ENCODE measurements around the gene CLIC6. TPM values are rescaled to one million over a fixed set of nuclear protein-coding genes. Genes with fewer than 3 reads are reported as not detected.

Gene CLIC6
- polyA plus RNA-seq, 3 donors = not detected

- no peaks in the 10 kb centered on the region for H3K36me3 ChIP-seq (replicated peaks in 1 of 2; ENCODE audit: control insufficient read depth in 1 of 2, insufficient read depth in 2 of 2, low read length in 2 of 2)
- no peak overlapping the region for H2AFZ ChIP-seq (ENCODE audit: insufficient read depth, low read depth, low read length, poor library complexity, severe bottlenecking)
- H4K20me1 ChIP-seq (ENCODE audit: insufficient read depth, low read length) = no peaks in the 10 kb centered on the region
- no peaks in the 10 kb centered on the region for H3K4me1 Mint-ChIP-seq
- 100% methylated on average over 2 of the region's 2 CpGs for WGBS (ENCODE audit: insufficient coverage)
- peaks cover under 1 to 9% (median 8%) of the 10 kb centered on the region in 3 donors for H3K27me3 Mint-ChIP-seq (ENCODE audit: low read depth in 3 of 3)
- H3K4me3 ChIP-seq (replicated peaks in 1 of 3; ENCODE audit: low read depth in 2 of 3, low read length in 3 of 3) = no peak overlapping the region
- H3K4me1 ChIP-seq (ENCODE audit: control insufficient read depth in 1 of 2, insufficient read depth in 2 of 2, low read length in 2 of 2) = no peaks in the 10 kb centered on the region
- H3K27me3 ChIP-seq (ENCODE audit: control insufficient read depth in 2 of 2, insufficient read depth in 2 of 2, low read length in 2 of 2) = peaks cover 0 to 6% of the 10 kb centered on the region in 2 donors
- no peaks in the 10 kb centered on the region for H3K36me3 Mint-ChIP-seq
- H3K9me3 ChIP-seq (replicated peaks in 1 of 2; ENCODE audit: control insufficient read depth in 1 of 2, insufficient read depth in 1 of 2, low read length in 2 of 2) = no peaks in the 10 kb centered on the region
- no peak overlapping the region for H3K4me2 ChIP-seq (replicated peaks; ENCODE audit: extremely low read depth, low read length, poor library complexity, severe bottlenecking)
- no peak overlapping the region for H3K27ac Mint-ChIP-seq
- no peak overlapping the region for H3K4me3 Mint-ChIP-seq
- H3K79me2 ChIP-seq (ENCODE audit: insufficient read depth, low read length) = no peaks in the 10 kb centered on the region
- peaks cover 2 to 9% (median 5%) of the 10 kb centered on the region in 7 donors for H3K9me3 Mint-ChIP-seq
- no peak for TF ChIP-seq CTCF (IDR thresholded peaks at IDR 0.05)
- no peak overlapping the region for H3K9ac ChIP-seq (ENCODE audit: insufficient read depth, low read length, poor library complexity, severe bottlenecking)
- intact Hi-C loops (cut with micrococcal nuclease) = no loop called here
- H3K27ac ChIP-seq (ENCODE audit: low read depth in 1 of 2, low read length in 2 of 2) = no peak overlapping the region
- DNase-seq = peak in 1 of 3 donors; percentile 8
Observed at GRCh38 chr21:34695434-34695833, 26.6 kb downstream of the CLIC6 start.

- no peak overlapping the region for H3K4me3 Mint-ChIP-seq
Observed at GRCh38 chr21:34696121-34696520, 27.3 kb downstream of the CLIC6 start.

More at GRCh38 chr21:34696121-34696520, 27.3 kb downstream of the CLIC6 start:
- Histone ChIP-seq H3K9me3 (replicated peaks in 1 of 2; ENCODE audit: control insufficient read depth in 1 of 2, insufficient read depth in 1 of 2, low read length in 2 of 2) (no peaks in the 10 kb centered on the region), H3K79me2 (ENCODE audit: insufficient read depth, low read length) (no peaks in the 10 kb centered on the region), H3K4me1 (ENCODE audit: control insufficient read depth in 1 of 2, insufficient read depth in 2 of 2, low read length in 2 of 2) (no peaks in the 10 kb centered on the region), H3K4me2 (replicated peaks; ENCODE audit: extremely low read depth, low read length, poor library complexity, severe bottlenecking) (no peak overlapping the region), H3K36me3 (replicated peaks in 1 of 2; ENCODE audit: control insufficient read depth in 1 of 2, insufficient read depth in 2 of 2, low read length in 2 of 2) (no peaks in the 10 kb centered on the region), H3K27ac (ENCODE audit: low read depth in 1 of 2, low read length in 2 of 2) (no peak overlapping the region), H4K20me1 (ENCODE audit: insufficient read depth, low read length) (no peaks in the 10 kb centered on the region), H3K27me3 (ENCODE audit: control insufficient read depth in 2 of 2, insufficient read depth in 2 of 2, low read length in 2 of 2) (peaks cover 0 to 6% of the 10 kb centered on the region in 2 donors), H3K4me3 (replicated peaks in 1 of 3; ENCODE audit: low read depth in 2 of 3, low read length in 3 of 3) (no peak overlapping the region), H2AFZ (ENCODE audit: insufficient read depth, low read depth, low read length, poor library complexity, severe bottlenecking) (no peak overlapping the region), H3K9ac (ENCODE audit: insufficient read depth, low read length, poor library complexity, severe bottlenecking) (no peak overlapping the region)
- H3K27me3 Mint-ChIP-seq (ENCODE audit: low read depth in 3 of 3) = peaks cover 0 to 11% (median 8%) of the 10 kb centered on the region in 3 donors
- H3K4me1 Mint-ChIP-seq = no peaks in the 10 kb centered on the region
- H3K27ac Mint-ChIP-seq = no peak overlapping the region
- DNase-seq = no peak
- H3K36me3 Mint-ChIP-seq = no peaks in the 10 kb centered on the region
- peaks cover 2 to 9% (median 5%) of the 10 kb centered on the region in 7 donors for H3K9me3 Mint-ChIP-seq
- WGBS (ENCODE audit: insufficient coverage) = 89% methylated on average over 1 of the region's 1 CpG
- no peak for TF ChIP-seq CTCF (IDR thresholded peaks at IDR 0.05)
- intact Hi-C loops (cut with micrococcal nuclease) = no loop called here
